IPS-NIHi7 (cell line): Measurements from ENCODE around the gene SLC28A1.

ENCODE experiments used
- DNase-seq: peaks from one replicate; pipeline ENCODE4 v3.0.0; 2012; ENCODE audit warnings: mixed read lengths; ENCODE audit errors: extremely low spot score

SLC28A1 gene, protein sequence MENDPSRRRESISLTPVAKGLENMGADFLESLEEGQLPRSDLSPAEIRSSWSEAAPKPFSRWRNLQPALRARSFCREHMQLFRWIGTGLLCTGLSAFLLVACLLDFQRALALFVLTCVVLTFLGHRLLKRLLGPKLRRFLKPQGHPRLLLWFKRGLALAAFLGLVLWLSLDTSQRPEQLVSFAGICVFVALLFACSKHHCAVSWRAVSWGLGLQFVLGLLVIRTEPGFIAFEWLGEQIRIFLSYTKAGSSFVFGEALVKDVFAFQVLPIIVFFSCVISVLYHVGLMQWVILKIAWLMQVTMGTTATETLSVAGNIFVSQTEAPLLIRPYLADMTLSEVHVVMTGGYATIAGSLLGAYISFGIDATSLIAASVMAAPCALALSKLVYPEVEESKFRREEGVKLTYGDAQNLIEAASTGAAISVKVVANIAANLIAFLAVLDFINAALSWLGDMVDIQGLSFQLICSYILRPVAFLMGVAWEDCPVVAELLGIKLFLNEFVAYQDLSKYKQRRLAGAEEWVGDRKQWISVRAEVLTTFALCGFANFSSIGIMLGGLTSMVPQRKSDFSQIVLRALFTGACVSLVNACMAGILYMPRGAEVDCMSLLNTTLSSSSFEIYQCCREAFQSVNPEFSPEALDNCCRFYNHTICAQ

GRCh38 chr15:84883916-84884781 is at the start of gene SLC28A1:
Gene SLC28A1, plus strand, starts transcription at chr15:84884662. Its CDS starts 3,099 bp downstream, at chr15:84887761.
- DNase-seq, result no peak

DNA sequence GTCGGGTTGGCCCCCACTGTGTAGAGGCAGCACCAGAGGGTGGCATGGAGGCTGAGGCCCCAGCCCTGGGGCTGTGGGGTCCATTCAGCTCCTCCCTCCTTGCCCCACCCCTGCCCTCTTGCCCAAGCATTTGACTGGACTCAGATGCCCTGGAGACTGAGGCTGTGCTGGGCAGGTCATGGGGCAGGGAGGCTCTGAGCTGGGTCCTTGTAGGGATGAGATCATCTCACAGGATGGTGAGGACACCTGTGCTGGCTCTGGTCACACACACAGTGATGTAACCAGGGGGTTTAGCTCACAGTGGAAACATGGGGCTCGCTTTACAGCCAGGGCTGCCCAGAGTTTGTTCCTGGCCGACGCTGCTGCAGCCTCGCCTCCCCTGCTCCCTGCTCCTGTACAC is 49.5 kb upstream of the SLC28A1 start:
- DNase-seq, result no peak

DNA sequence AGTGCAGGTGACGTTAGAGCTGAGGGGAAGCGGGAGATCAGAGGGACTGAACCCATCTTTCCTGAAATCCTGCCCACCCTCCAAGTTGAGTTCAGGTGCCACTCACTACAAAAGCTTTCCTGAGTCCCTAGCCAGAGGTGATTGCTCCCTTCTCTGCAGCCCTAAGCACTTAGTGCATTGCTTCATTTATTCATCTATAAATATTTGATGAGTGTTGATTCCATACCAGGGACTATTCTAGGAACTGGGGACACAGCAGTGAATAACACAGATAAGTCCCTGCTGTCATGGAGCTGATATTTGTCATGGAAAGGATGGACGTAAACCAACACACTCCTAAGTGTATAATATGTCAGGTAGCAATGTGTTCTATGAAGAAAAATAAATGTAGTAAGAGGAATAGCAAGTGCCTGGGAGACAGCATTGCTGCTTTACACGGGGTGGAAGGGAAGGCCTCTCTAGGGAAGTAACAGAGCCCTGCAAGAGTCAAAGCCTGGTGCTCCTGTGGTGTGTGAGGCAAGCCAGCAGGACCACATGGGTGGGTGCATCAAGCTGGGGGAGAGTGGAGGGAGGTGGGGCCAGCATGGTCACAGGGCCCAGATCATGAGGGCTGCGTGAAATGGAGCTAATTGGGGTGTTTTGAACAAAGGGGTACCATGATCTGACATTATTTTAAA is 48.7 kb upstream of the SLC28A1 start:
- DNase-seq, result no peak

GRCh38 chr15:84836844-84837243 is 47.6 kb upstream of the SLC28A1 start:
- DNase-seq, result no peak

DNA sequence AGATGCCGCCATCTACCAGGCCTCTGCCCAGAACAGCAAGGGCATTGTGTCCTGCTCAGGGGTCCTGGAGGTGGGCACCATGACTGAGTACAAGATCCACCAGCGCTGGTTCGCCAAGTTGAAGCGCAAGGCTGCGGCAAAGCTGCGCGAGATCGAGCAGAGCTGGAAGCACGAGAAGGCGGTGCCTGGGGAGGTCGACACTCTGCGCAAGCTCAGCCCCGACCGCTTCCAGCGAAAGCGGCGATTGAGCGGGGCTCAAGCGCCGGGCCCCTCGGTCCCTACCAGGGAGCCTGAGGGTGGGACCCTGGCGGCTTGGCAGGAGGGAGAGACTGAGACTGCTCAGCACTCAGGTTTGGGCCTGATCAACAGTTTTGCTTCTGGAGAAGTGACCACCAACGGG is 44.7 kb upstream of the SLC28A1 start:
- no peak for DNase-seq

- no peak for DNase-seq
Observed at GRCh38 chr15:84840255-84840654, 44.2 kb upstream of the SLC28A1 start.

- DNase-seq, result no peak
Observed at GRCh38 chr15:84840741-84841429, 43.6 kb upstream of the SLC28A1 start.

DNA sequence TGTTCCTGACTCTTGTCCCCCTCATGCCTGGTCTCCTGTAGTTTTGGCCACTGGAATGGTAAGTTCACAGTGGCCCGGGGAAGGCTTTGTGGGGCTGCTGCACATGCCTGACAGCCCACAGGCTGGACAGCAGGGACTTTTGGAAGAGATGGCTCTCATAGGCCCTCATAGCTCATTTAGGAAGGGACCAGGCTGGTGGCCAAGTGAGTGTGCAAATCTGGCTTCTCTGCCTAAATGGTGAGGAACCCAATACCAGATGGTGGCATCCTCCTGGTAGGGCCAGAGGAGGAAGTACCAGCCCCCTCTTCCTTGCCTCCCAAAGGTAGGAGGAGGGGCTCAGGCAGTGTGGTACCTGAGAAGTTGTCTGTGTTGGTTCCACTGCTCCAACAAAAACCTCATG is 41.7 kb upstream of the SLC28A1 start:
- no peak for DNase-seq

DNA sequence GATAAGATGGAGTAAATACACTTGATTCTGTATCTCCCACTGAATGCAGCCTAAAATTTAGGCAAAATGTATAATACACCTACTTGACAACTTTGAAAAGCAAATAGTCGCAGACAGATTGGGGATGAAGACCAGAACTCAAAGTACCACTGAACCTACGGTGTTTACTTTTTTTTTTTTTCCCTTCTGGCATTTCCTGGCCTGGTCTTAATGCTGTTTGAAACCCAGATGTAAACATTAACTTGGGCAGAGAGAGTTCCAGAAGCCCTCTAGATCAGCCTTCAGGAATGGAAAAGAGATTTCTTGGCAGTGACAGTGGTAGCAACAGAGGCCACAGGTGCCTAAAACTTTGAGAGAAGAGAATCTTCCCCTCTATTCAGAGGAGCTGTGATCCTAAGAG is 39.5 kb upstream of the SLC28A1 start:
- DNase-seq, result no peak

GRCh38 chr15:84845631-84846030 is 38.8 kb upstream of the SLC28A1 start:
- peak; percentile 58 for DNase-seq

GRCh38 chr15:84846269-84846668 is 38.2 kb upstream of the SLC28A1 start:
- no peak for DNase-seq

- no peak for DNase-seq
Observed at GRCh38 chr15:84847382-84847781, 37.1 kb upstream of the SLC28A1 start.

DNA sequence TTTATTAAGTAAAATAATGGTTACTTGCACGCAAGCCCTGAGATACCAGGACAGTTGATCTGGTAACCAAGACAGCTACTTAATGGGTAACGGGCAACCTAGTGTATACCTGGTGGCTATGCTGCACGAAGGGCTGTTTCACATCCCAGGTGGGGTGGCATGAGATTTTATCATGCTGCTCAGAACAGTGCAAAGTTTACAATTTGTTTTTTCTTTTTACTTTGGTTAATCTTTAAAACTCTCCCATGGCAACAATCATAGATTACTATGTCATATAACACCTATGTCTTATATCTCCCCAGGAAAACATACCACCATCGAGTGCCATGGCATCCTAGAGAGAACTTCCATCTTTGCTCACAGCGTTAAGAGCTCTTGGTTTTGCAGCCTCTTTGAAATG is 32.2 kb upstream of the SLC28A1 start:
- DNase-seq, result no peak

- DNase-seq, result no peak
Observed at GRCh38 chr15:84855136-84855535, 29.3 kb upstream of the SLC28A1 start.

- DNase-seq, result no peak
Observed at GRCh38 chr15:84855765-84856164, 28.7 kb upstream of the SLC28A1 start.

DNA sequence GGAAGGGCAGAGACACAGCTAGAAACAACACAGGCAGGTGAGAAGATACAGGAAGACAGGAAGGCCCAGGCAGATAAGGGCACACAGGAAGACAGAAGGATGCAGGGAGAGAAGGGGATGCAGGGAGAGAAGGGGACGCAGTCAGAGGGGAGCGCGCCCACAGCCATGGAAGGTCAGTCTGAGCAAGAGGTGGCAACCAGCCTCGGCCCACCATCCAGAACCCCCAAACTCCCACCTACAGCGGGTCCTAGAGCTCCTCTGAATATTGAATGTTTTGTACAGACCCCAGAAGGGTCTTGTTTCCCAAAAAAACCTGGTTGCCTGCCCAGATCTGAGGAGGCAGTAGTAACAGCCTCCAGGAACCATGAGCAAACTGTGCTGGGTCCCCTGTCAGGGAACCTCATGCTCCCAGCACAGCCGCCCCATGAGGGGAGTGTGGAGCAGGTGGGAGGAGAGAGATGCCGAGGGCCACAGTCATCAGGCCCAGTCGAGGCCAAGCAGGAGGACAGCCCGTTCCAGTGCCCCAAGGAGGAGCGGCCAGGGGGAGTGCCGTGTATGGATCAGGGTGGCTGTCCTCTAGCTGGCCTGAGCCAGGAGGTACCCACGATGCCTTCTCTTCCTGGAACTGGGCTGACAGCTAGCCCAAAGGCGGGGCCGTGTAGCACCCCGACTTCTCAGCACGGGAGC is 27.6 kb upstream of the SLC28A1 start:
- no peak for DNase-seq

DNA sequence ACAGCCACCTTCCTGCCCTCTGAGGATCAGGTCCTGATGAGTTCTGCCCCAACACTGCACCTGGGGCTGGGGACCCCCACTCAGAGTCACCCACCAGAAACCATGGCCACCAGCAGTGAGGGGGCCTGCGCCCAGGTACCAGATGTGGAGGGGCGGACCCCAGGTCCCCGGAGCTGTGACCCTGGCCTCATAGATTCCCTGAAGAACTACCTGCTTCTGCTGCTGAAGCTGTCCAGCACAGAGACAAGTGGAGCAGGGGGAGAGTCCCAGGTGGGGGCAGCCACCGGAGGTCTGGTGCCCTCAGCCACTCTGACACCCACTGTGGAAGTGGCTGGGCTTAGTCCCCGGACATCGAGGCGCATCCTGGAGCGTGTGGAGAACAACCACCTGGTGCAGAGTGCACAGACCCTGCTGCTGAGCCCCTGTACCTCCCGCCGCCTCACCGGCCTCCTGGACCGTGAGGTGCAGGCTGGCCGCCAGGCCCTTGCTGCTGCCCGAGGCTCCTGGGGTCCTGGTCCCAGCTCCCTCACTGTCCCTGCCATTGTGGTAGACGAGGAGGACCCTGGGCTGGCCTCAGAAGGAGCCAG is 27.0 kb upstream of the SLC28A1 start:
- DNase-seq, result no peak

DNA sequence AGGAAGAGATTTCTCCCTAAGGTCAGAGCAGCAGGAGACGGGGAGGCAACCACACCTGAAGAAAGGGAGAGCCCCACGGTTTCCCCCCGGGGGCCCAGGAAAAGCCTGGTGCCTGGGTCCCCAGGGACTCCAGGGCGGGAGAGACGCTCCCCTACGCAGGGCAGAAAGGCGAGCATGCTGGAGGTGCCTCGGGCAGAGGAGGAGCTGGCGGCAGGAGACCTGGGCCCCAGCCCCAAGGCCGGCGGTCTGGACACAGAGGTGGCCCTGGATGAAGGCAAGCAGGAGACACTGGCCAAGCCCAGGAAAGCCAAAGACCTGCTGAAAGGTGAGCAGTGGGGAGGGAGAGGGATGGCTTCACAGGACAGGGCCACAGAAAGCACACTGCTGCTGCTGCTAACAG is 26.2 kb upstream of the SLC28A1 start:
- DNase-seq, result no peak

DNA sequence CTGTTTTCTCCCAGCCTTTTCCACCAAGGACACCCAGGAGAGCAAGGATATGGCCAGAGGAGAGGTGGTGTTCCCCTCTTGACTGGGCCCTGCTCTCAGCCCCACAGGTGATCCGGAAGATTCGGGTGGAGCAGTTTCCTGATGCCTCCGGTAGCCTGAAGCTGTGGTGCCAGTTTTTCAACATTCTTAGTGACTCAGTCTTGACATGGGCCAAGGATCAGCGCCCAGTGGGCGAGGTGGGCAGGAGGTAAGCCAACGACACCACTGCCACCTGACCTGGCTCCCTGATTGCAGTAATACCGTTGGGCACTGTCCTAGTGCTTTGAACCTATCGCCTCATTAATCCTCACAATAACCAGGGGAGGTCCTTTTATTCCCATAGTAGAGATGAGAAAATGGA is 25.3 kb upstream of the SLC28A1 start:
- DNase-seq, result no peak

- no peak for DNase-seq
Observed at GRCh38 chr15:84859651-84860050, 24.8 kb upstream of the SLC28A1 start.
